Kidney (tissue), 14 donors: Measurements from ENCODE around the gene SLC25A25. TPM values are rescaled to one million over a fixed set of nuclear protein-coding genes. Genes with fewer than 3 reads are reported as not detected.

Source experiments
- DNase-seq, 5 donors: peaks; one replicate each; pipeline ENCODE4 v3.0.0-alpha.2; 2013 to 2020
- FAIRE-seq: peaks from 2 replicates; lab custom pipeline; 2012; peaks lifted over from hg19 to GRCh38; lab: Jason Lieb, UNC
- H3K27ac ChIP-seq, 2 donors: one replicate each; pipeline ENCODE4 v1.7.0; 2013; ENCODE audit warnings: low read depth in 2 of 2, low read length in 2 of 2, inconsistent platforms in 1 of 2
- H3K27me3 ChIP-seq: one replicate; pipeline ENCODE4 v1.7.1; 2013; ENCODE audit warnings: low read length, inconsistent platforms; ENCODE audit not compliant: control insufficient read depth, insufficient read depth
- H3K36me3 ChIP-seq, 3 donors: one replicate each; pipeline versions ENCODE4 v1.7.0 to v1.7.1; 2013; ENCODE audit warnings: low read length in 3 of 3, control low read depth in 1 of 3, inconsistent platforms in 1 of 3; ENCODE audit not compliant: insufficient read depth in 3 of 3, control insufficient read depth in 2 of 3
- H3K4me1 ChIP-seq, 3 donors: one replicate each; pipeline versions ENCODE4 v1.7.0 to v1.7.1; 2013; ENCODE audit warnings: low read length in 3 of 3, inconsistent platforms in 1 of 3, low read depth in 1 of 3; ENCODE audit not compliant: control insufficient read depth in 2 of 3, insufficient read depth in 2 of 3
- H3K4me3 ChIP-seq, 3 donors: one replicate each; pipeline versions ENCODE4 v1.7.0 to v1.8.1; 2013; ENCODE audit warnings: low read length in 3 of 3, control low read depth in 1 of 3, inconsistent platforms in 1 of 3
- H3K9ac ChIP-seq, 3 donors: one replicate each; pipeline versions ENCODE4 v1.7.0 to v1.7.1; 2013; ENCODE audit warnings: low read length in 3 of 3, control low read depth in 1 of 3, inconsistent platforms in 1 of 3
- H3K9me3 ChIP-seq, 3 donors: one replicate each; pipeline versions ENCODE4 v1.7.0 to v1.7.1; 2013; ENCODE audit warnings: low read length in 3 of 3, control low read depth in 1 of 3, inconsistent platforms in 1 of 3; ENCODE audit not compliant: control insufficient read depth in 2 of 3, insufficient read depth in 1 of 3
- intact Hi-C: fragments of 100-400 bp; cut with DNase I; formaldehyde crosslinking; loops from one replicate; pipeline ENCODE4 v1.11.1; 2022
- polyA plus RNA-seq: library from polyadenylated mRNA; stranded (reverse); fragments of 350-450 nt; fragmentation: Illumina TruSeq; extraction: RNeasy Lipid Tissue Mini Kit (QIAGEN cat#74804); gene quantifications from one replicate; pipeline ENCODE4 v1.2.3, GENCODE V29; 2014; ENCODE audit warnings: low read depth, low replicate concordance; ENCODE audit not compliant: insufficient read depth
- total RNA-seq: library from RNA; stranded (reverse); fragmentation: NEBNext Ultra II Directional; extraction: Animal tissue kit (Norgen Biotek cat#: 25700); gene quantifications from one replicate; pipeline ENCODE4 v1.2.1, GENCODE V29; 2021
- TF ChIP-seq, protein P1 (sequence below): IDR thresholded peaks from 3 replicates; pipeline ENCODE4 v1.5.1; 2012; ENCODE audit warnings: mild to moderate bottlenecking, moderate library complexity, borderline replicate concordance; ENCODE audit not compliant: insufficient read depth; ENCODE audit errors: extremely low read depth
- donor health status: control.
- donor health status: control.
- donor health status: control.
- donor health status: control.
- donor health status: control.
- donor health status: DM: yes; HTN: yes; CAD: no.
- donor health status: Normal renal cell carcinoma (clear cell type).

SLC25A25 gene
- total and polyA plus RNA-seq, 2 donors from 2014 or later, result 20.4 to 24.9 TPM

DNA sequence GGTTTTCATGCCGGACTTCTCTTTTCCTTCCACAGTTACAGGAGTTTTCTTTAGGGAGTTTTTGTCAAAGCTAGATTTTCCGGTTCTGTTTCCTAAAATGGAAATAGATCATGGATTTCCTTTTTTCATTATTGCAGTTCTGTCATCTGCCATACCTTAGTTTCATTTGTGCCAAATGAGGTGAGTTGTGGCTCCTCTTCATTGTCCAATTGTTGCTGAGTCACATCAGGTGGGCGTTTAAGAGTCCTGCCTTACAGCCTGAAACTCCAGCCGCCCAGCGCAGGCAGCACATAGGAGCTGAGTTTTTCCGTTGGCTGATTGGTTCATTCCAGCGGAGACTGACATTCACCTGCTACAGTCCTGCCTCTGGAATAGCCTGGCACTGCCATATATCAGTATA, 14.1 kb downstream of the SLC25A25 start:
- no peaks in the 10 kb centered on the region for H3K9me3 ChIP-seq
- H3K4me3 ChIP-seq, result no peak overlapping the region
- intact Hi-C loops, result no loop called here
- H3K27ac ChIP-seq, result peak overlapping the region; percentile 51 to 68
- TF ChIP-seq, protein P1, sequence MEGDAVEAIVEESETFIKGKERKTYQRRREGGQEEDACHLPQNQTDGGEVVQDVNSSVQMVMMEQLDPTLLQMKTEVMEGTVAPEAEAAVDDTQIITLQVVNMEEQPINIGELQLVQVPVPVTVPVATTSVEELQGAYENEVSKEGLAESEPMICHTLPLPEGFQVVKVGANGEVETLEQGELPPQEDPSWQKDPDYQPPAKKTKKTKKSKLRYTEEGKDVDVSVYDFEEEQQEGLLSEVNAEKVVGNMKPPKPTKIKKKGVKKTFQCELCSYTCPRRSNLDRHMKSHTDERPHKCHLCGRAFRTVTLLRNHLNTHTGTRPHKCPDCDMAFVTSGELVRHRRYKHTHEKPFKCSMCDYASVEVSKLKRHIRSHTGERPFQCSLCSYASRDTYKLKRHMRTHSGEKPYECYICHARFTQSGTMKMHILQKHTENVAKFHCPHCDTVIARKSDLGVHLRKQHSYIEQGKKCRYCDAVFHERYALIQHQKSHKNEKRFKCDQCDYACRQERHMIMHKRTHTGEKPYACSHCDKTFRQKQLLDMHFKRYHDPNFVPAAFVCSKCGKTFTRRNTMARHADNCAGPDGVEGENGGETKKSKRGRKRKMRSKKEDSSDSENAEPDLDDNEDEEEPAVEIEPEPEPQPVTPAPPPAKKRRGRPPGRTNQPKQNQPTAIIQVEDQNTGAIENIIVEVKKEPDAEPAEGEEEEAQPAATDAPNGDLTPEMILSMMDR, result no peak
- H3K27me3 ChIP-seq, result no peaks in the 10 kb centered on the region
- no peaks in the 10 kb centered on the region for H3K36me3 ChIP-seq
- DNase-seq, result peak in 1 of 5 donors; percentile 65
- FAIRE-seq, result no peak
- peaks cover 7 to 13% (median 9%) of the 10 kb centered on the region in 3 donors for H3K4me1 ChIP-seq
- peak overlapping the region in 1 of 3 donors; percentile 9 for H3K9ac ChIP-seq

DNA sequence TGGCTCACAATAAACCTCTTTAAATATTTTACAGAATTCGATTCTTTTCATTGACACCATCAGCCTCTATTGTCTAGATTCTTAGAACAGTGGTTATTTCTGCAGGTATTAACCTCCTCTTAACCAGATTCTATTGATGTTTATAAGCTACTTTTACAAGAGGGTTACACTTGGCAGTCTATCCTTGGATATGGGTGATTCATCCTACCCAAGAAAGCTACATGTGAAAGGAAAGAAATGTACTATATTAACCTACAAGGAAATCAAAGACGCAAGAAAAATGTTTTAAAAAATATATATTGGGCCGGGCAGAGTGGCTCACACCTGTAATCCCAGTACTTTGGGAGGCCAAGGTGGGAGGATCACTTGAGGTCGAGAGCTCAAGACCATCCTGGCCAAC, 16.7 kb downstream of the SLC25A25 start:
- intact Hi-C loops, result no loop called here
- Histone ChIP-seq H3K9ac (no peak overlapping the region), H3K9me3 (no peaks in the 10 kb centered on the region), H3K27me3 (no peaks in the 10 kb centered on the region), H3K36me3 (no peaks in the 10 kb centered on the region), H3K4me1 (peaks cover 6 to 7% (median 7%) of the 10 kb centered on the region in 3 donors), H3K27ac (no peak overlapping the region), H3K4me3 (no peak overlapping the region)
- DNase-seq (no peak), FAIRE-seq (no peak)
- TF ChIP-seq, protein P1, result no peak

DNA sequence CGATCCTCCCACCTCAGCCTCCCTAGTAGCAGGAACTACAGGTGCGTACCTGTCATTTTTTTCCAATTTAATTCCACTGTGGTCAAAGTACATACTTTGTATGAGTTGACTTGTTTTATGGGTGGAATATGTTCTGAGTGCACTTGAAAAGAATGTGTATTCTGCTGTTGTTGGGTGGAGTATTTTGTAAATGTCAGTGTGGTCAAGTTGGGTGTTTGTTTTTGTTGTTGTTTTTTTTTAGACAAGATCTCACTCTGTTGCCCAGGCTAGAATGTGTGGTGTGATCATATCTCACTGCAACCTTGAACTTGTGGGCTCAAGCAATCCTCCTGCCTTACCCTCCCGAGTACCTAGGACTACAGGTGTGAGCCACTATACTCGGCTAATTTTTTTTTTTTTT, 17.9 kb downstream of the SLC25A25 start:
- Histone ChIP-seq H3K27me3 (no peaks in the 10 kb centered on the region), H3K4me1 (peaks cover 2 to 9% (median 7%) of the 10 kb centered on the region in 3 donors), H3K27ac (no peak overlapping the region), H3K36me3 (no peaks in the 10 kb centered on the region), H3K4me3 (no peak overlapping the region), H3K9me3 (no peaks in the 10 kb centered on the region), H3K9ac (no peak overlapping the region)
- TF ChIP-seq, protein P1, result no peak
- intact Hi-C loops, result no loop called here
- FAIRE-seq (no peak), DNase-seq (no peak)

DNA sequence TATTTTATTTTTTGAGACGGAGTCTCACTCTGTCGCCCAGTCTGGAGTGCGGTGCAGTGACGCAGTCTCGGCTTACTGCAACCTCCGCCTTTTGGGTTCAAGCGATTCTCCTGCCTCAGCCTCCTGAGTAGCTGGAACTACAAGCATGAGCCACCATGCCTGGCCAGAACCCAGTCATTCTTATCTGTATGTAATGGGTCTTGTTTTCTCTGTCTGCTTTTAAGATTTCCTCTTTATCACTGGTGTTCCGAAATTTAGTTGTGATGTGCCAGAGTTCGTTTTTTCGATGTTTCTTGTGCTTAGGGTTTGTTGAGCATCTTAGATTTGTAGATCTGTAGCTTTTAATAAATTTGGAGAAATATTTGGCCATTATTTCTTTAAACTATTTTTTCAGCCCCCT, 19.2 kb downstream of the SLC25A25 start:
- intact Hi-C loops, result no loop called here
- Histone ChIP-seq H3K27ac (no peak overlapping the region), H3K9me3 (no peaks in the 10 kb centered on the region), H3K27me3 (no peaks in the 10 kb centered on the region), H3K9ac (no peak overlapping the region), H3K4me3 (no peak overlapping the region), H3K36me3 (no peaks in the 10 kb centered on the region), H3K4me1 (peaks cover 0 to 12% (median 3%) of the 10 kb centered on the region in 3 donors)
- DNase-seq (peak in 1 of 5 donors; percentile 15), FAIRE-seq (no peak)
- TF ChIP-seq, protein P1, result no peak
